HUES64 (cell line): ENCODE measurements around the gene BRD1. TPM values are rescaled to one million over a fixed set of nuclear protein-coding genes. Genes with fewer than 3 reads are reported as not detected.

ENCODE experiments used
- H3K27ac ChIP-seq: 2 replicates; pipeline ENCODE4 v1.7.0; 2013; ENCODE audit warnings: low read depth, low read length, inconsistent platforms
- H3K27me3 ChIP-seq: 2 replicates; pipeline ENCODE4 v1.6.1; 2013; ENCODE audit warnings: mild to moderate bottlenecking, low read length; ENCODE audit not compliant: insufficient read depth
- H3K36me3 ChIP-seq: 2 replicates; pipeline ENCODE4 v1.6.1; 2013; ENCODE audit warnings: mild to moderate bottlenecking, low read length; ENCODE audit not compliant: insufficient read depth
- H3K4me1 ChIP-seq: 2 replicates; pipeline ENCODE4 v1.6.1; 2013; ENCODE audit warnings: mild to moderate bottlenecking, low read length, moderate library complexity; ENCODE audit not compliant: insufficient read depth
- H3K4me3 ChIP-seq: 2 replicates; pipeline ENCODE4 v1.5.1; 2013; ENCODE audit warnings: mild to moderate bottlenecking, low read length, moderate library complexity
- H3K9ac ChIP-seq: 2 replicates; pipeline ENCODE4 v1.6.1; 2013; ENCODE audit warnings: mild to moderate bottlenecking, low read depth, low read length
- H3K9me3 ChIP-seq: 2 replicates; pipeline ENCODE4 v1.6.1; 2013; ENCODE audit warnings: low read depth, low read length; ENCODE audit not compliant: insufficient read depth
- WGBS: fragments of 150-250, 120-280 bp; methylation state at CpG from one replicate; pipeline ENCODE4 v1.1.7; 2013; ENCODE audit warnings: missing lambda C conversion rate; 5-methylcytosine and 5-hydroxymethylcytosine counted together
- polyA plus RNA-seq, 2 experiments: library from polyadenylated mRNA; stranded (reverse); fragments of 50-300 nt; gene quantifications; one replicate each; pipeline ENCODE4 v1.2.3, GENCODE V29; 2013

The BRD1 gene
- 23.3 TPM for polyA plus RNA-seq (2013, experiment 1 of 2)
- 22.9 TPM for polyA plus RNA-seq (2013, experiment 2 of 2)

GRCh38 chr22:49827853-49828598, at the start of gene BRD1:
TSS of gene BRD1 (minus strand) at chr22:49827873. CDS start at chr22:49824317, 3,556 bp downstream.
- H3K4me3 ChIP-seq, result peak within 1 kb of the TSS; percentile 86
- peaks cover 16% of the 10 kb centered on the region; the same call in 1 of the 2 replicates for H3K9me3 ChIP-seq
- 0 out of 2 replicates have a peak within 1 kb of the TSS, but pooled peaks have one; percentile 18 for H3K27ac ChIP-seq
- 15% methylated on average over 49 of the region's 54 CpGs for WGBS
- H3K9ac ChIP-seq, result peak within 1 kb of the TSS; percentile 84
- peaks cover 21% of the 10 kb centered on the region for H3K36me3 ChIP-seq
- H3K4me1 ChIP-seq, result peaks cover 3% of the 10 kb centered on the region; the same call in 1 of the 2 replicates
- no peaks in the 10 kb centered on the region for H3K27me3 ChIP-seq

GRCh38 chr22:49873228-49873940, 45.7 kb upstream of the BRD1 start:
- no peak overlapping the region for H3K27ac ChIP-seq
- H3K36me3 ChIP-seq, result peaks cover 10% of the 10 kb centered on the region; the same call in 1 of the 2 replicates
- no peak overlapping the region for H3K9ac ChIP-seq
- no peaks in the 10 kb centered on the region for H3K27me3 ChIP-seq
- no peak overlapping the region for H3K4me3 ChIP-seq
- H3K4me1 ChIP-seq, result no peaks in the 10 kb centered on the region
- WGBS, result 93% methylated on average over 16 of the region's 16 CpGs
- peaks cover 13% of the 10 kb centered on the region for H3K9me3 ChIP-seq

GRCh38 chr22:49872347-49872746, 44.7 kb upstream of the BRD1 start:
- Histone ChIP-seq H3K4me1 (no peaks in the 10 kb centered on the region), H3K27ac (no peak overlapping the region), H3K9ac (no peak overlapping the region), H3K27me3 (no peaks in the 10 kb centered on the region), H3K9me3 (peaks cover 13% of the 10 kb centered on the region), H3K36me3 (peaks cover 4% of the 10 kb centered on the region; the same call in 1 of the 2 replicates), H3K4me3 (no peak overlapping the region)
- WGBS, result 95% methylated on average over 7 of the region's 7 CpGs

- Histone ChIP-seq H3K4me1 (no peaks in the 10 kb centered on the region), H3K27me3 (no peaks in the 10 kb centered on the region), H3K9me3 (peaks cover 16% of the 10 kb centered on the region), H3K36me3 (peaks cover 1% of the 10 kb centered on the region; the same call in 1 of the 2 replicates), H3K9ac (no peak overlapping the region), H3K27ac (no peak overlapping the region), H3K4me3 (no peak overlapping the region)
- WGBS, result 96% methylated on average over 4 of the region's 4 CpGs
Measured at GRCh38 chr22:49871482-49871881, 43.8 kb upstream of the BRD1 start.

GRCh38 chr22:49869845-49870712, 42.4 kb upstream of the BRD1 start:
- Histone ChIP-seq H3K9ac (no peak overlapping the region), H3K27ac (no peak overlapping the region), H3K9me3 (peaks cover 26% of the 10 kb centered on the region), H3K27me3 (no peaks in the 10 kb centered on the region), H3K36me3 (no peaks in the 10 kb centered on the region), H3K4me3 (no peak overlapping the region), H3K4me1 (no peaks in the 10 kb centered on the region)
- 97% methylated on average over 14 of the region's 14 CpGs for WGBS

- Histone ChIP-seq H3K9me3 (peaks cover 29% of the 10 kb centered on the region), H3K9ac (no peak overlapping the region), H3K4me3 (no peak overlapping the region), H3K36me3 (0 out of 2 replicates have a peak, but pooled peaks cover 2% of the 10 kb centered on the region), H3K27ac (no peak overlapping the region), H3K27me3 (no peaks in the 10 kb centered on the region), H3K4me1 (no peaks in the 10 kb centered on the region)
- WGBS, result 97% methylated on average over 17 of the region's 17 CpGs
Measured at GRCh38 chr22:49869086-49869830, 41.6 kb upstream of the BRD1 start.

- H3K9me3 ChIP-seq, result peaks cover 29% of the 10 kb centered on the region
- H3K4me1 ChIP-seq, result no peaks in the 10 kb centered on the region
- 0 out of 2 replicates have a peak, but pooled peaks cover 2% of the 10 kb centered on the region for H3K36me3 ChIP-seq
- H3K27ac ChIP-seq, result no peak overlapping the region
- WGBS, result 95% methylated on average over 18 of the region's 18 CpGs
- no peak overlapping the region for H3K4me3 ChIP-seq
- no peaks in the 10 kb centered on the region for H3K27me3 ChIP-seq
- no peak overlapping the region for H3K9ac ChIP-seq
Measured at GRCh38 chr22:49867303-49868265, 39.9 kb upstream of the BRD1 start.

- Histone ChIP-seq H3K9ac (no peak overlapping the region), H3K27ac (no peak overlapping the region), H3K36me3 (0 out of 2 replicates have a peak, but pooled peaks cover 2% of the 10 kb centered on the region), H3K4me1 (no peaks in the 10 kb centered on the region), H3K9me3 (peaks cover 29% of the 10 kb centered on the region), H3K4me3 (no peak overlapping the region), H3K27me3 (no peaks in the 10 kb centered on the region)
- WGBS, result 88% methylated on average over 8 of the region's 8 CpGs
Measured at GRCh38 chr22:49866646-49867045, 39.0 kb upstream of the BRD1 start.

GRCh38 chr22:49866134-49866533, 38.5 kb upstream of the BRD1 start:
- H3K36me3 ChIP-seq, result 0 out of 2 replicates have a peak, but pooled peaks cover 2% of the 10 kb centered on the region
- peaks cover 29% of the 10 kb centered on the region for H3K9me3 ChIP-seq
- WGBS, result no CpG with 5 or more reads among the region's 2 CpGs
- H3K27me3 ChIP-seq, result no peaks in the 10 kb centered on the region
- no peak overlapping the region for H3K9ac ChIP-seq
- no peaks in the 10 kb centered on the region for H3K4me1 ChIP-seq
- H3K4me3 ChIP-seq, result no peak overlapping the region
- H3K27ac ChIP-seq, result no peak overlapping the region
